ENCODE data around the gene CSK.
A peak's percentile ranks its signal among the peaks of the same experiment; 100 is the strongest.
"Not testable (repeated sequence)": the region's sequence is repeated elsewhere in the genome, so short reads cannot be mapped to it uniquely, and the experiment has no call there.

CSK gene

DNA sequence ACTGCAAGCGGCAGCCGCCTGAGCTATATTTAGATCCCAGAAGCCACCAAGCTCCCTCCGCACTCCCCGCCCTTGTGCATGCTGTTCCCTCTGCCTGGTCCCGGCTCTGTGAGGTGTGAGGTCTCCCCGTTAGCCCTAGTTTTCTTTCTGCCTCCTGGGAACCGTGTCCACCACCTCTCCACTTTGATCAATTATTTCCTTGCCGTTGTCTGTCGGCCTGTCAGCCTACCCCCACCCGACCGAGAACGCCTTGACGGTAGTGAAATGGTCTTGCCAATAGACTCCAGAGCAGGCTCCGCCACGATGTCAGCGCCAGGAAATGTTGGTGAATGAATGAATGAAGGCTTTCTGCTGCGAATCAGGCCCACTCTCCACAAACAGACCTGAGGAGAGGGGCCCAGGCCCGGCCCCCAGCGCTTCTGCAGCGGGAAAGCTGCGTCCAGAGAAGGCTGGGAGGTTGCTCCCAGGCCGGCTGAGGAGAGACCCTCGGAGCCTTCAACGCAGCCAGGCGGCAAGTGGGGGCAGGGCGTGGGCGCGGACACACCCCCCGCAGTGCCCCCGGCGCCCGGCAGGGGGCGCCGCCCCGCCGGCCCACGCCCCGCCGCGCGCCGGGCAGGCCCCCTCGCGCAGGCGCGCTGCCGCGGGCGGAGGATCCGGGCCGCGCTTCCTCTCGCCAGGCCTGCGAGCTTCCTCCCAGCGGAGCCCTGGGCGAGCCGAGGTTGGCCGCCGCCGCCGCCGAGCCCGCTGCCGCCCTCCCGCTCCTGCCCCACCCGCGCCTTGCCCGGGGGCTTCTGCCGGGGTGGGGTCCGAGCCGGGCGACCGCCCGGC, at the start of gene CSK:
Gene CSK (plus strand): TSS at position 650 of the 828 bp plus-strand sequence. CDS start 16,218 bp downstream, outside the sequence.
- DNase-seq (ENCODE audit: low read depth in 3 of 3) = peak in 2 of 3 donors; percentile 52 to 59

DNA sequence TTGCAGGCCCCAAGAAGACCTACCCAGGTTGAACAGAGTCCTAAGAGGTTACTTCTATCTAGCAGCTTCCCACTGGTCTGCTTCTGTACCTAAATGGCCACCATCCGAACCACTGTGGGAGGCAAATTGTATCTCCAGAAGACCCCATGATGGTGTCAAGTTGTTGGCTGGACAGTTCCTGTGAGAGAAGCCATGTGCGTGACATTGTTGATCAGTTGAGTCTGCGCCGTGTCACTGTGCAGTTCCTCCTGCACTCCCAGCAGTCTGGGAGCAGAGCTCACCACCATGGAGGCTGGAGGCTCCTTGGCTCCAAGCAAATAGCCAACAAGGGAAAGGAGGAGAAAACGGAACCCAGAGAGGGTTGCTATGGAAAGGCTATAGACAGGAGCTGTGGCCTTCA, 49.0 kb upstream of the CSK start:
- DNase-seq (ENCODE audit: low read depth in 3 of 3) = no peak

DNA sequence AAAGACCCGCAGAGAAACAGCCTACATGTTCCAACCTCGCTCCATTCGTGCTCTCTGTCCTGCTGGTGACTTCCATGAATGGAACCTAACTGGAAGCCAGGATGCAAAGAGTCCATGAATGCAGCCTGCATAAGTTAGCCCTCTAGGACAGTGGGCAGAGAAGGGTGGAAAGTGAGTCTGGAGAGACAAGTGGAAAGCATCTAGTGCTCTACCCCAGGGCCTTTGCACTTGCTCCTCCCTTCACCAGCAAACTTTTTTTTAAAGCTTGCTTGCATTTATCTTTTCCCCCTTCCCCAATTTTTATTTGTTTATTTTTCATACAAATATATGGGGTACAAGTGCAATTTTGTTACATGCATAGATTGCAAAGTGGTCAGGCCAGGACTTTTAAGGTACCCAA, 48.6 kb upstream of the CSK start:
- DNase-seq (ENCODE audit: low read depth in 3 of 3) = no peak

DNA sequence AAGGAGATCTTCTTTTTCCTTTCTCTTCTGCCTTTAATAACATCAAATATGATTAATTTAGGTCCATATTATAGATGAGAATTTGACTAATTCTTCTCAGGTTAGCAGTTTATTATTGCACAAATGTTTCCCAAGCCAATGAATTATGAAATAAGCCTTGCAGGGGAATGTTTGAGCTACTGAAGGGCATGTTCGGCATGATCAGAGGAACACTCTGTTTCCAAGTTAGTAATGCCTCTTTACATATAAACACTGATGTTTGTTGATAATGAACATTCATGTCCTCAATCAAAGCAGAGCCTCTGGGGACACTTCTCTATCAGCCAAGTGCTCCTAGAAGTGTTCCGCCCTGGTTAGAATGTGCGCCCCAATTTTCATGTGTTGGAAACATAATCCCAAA, 46.6 kb upstream of the CSK start:
- no peak for DNase-seq (ENCODE audit: low read depth in 3 of 3)

DNA sequence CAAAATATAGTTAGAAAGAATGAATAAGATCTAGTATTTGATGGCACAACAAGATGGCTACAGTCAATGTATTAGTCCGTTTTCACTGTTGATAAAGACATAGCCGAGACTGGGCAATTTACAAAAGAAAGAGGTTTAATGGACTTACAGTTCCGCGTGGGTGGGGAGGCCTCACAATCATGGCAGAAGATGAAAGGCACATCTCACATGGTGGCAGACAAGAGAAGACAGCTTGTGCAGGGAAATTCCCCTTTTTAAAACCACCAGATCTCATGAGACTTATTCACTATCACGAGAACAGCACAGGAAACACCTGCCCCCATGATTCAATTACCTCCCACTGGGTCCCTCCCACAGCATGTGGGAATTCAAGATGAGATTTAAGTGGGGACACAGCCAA, 43.6 kb upstream of the CSK start:
- DNase-seq (ENCODE audit: low read depth in 3 of 3) = not testable (repeated sequence)

DNA sequence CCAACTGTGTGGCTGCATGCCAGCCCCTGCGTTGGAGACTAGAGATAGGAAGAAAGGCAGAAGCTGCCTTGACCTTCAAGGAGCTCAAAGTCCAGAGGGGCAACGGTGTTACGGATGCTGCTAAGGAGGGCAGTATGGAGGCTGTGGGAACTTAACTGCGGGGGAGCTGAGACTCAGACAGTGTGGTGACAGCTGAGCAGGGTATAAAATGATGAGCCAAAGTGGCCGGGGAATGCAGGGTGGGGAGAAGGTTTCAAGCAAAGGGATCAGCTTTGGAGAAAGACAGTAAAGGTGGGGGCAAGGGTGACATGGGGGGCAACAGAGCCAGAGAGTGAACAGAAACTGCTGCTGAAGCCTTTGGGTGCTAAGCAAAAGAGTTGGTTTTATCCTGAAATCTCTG, 39.5 kb upstream of the CSK start:
- DNase-seq (ENCODE audit: low read depth in 3 of 3) = no peak

DNA sequence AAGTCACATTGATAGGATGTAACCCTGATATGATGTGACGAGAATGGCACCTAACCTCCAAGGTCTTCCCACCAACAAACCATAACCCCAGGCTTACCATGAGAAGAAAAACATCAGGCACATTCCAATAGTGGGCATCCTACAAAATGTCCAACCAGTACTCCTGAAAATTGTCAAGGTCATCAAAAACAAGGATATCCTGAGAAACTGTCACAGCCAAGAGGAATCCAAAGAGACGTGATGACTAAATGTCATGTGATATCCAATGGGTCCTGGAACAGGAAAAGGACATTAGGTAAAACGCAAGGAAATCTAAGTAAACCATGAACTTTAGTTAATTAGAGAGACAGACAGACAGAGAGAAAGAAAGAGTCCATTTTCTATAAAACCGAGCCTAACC, 35.5 kb upstream of the CSK start:
- no peak for DNase-seq (ENCODE audit: low read depth in 3 of 3)

DNA sequence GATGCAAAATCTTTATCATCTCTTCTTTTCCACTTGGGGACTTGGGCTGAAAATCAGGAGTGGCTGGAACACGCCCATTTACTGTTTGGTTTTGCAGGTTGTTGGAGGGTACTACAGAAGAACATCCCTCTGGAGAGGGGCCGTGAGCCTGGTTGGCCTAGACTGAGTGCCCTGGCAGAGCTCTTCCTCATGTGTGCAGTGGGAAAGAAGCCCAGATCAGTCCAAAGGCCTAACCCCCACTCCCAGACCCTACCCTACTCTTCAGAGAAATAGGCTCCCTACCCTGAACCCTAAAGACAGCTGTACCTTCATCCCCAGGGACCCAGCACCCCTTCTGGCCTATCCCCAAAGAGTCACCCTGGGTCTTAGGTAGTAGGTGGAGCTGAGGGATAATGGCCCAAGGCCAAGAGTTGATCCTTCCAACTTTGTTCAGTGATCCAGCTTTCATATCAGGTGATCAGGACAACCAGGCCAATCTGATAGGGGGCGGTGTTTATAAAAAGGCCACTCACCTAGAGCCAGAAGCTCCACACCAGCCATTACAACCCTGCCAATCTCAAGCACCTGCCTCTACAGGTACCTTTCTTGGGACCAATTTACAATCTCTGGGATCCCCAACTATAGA, 33.4 kb upstream of the CSK start, which contains the start of gene CYP1A2:
Gene CYP1A2 (plus strand): TSS at position 524 of the 625 bp plus-strand sequence. CDS start 894 bp downstream, outside the sequence.
- DNase-seq (ENCODE audit: low read depth in 3 of 3) = no peak

DNA sequence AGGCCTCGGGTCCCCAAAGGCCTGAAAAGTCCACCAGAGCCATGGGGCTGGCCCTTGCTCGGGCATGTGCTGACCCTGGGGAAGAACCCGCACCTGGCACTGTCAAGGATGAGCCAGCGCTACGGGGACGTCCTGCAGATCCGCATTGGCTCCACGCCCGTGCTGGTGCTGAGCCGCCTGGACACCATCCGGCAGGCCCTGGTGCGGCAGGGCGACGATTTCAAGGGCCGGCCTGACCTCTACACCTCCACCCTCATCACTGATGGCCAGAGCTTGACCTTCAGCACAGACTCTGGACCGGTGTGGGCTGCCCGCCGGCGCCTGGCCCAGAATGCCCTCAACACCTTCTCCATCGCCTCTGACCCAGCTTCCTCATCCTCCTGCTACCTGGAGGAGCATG, 32.0 kb upstream of the CSK start:
- DNase-seq (ENCODE audit: low read depth in 3 of 3) = no peak

DNA sequence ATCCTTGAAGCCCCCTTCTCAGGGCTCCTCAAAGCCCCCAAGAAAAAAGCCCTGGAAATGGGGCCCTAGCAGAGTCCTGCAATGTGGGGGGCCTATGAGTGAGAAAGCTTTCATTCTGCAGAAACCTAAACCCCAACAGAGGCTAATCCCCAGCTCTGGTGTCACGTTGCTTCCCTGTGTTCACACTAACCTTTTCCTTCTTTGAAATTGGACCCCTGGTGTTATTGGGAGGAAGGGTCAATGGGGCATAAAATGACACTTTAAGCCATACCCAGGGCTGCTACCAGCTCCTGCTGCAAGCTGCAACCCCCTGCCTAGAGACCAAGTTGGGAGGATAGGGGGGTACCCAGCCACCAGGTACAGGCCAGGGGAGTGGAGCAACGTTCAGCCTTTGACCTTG, 31.1 kb upstream of the CSK start:
- DNase-seq (ENCODE audit: low read depth in 3 of 3) = no peak

DNA sequence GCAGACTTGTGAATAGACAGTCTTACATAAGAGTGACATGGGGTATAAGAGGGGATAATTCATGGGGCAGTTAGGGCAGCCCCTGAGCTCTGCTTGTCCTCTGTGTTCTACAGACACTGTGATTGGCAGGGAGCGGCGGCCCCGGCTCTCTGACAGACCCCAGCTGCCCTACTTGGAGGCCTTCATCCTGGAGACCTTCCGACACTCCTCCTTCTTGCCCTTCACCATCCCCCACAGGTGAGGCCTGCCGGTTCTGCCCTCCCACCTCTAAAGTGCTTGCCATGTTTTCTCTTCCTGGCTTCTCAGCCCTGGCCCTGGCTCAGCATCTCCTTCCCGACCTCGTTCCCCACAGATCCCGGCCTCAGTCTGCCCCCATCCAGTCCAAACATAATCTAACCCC, 29.9 kb upstream of the CSK start:
- no peak for DNase-seq (ENCODE audit: low read depth in 3 of 3)

DNA sequence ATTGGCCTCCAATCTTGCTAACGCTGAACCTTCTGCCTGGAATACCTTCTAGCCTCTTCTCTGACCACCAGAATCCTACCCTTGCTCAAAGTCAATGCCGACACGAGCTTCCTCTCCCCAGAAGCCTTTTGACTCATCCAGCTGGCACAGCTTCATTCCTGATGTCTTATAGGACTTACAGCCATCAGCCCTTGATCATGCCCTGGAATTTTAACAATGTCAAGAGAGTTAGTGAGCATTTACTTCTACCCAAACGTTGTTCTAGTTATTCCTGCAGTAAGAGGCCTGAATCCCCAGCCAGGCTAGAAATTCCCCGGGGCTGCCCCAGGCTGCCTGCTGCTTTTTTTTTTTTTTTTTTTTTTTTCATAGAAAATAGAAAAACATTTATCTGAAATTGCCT, 29.3 kb upstream of the CSK start:
- DNase-seq (ENCODE audit: low read depth in 3 of 3) = no peak

DNA sequence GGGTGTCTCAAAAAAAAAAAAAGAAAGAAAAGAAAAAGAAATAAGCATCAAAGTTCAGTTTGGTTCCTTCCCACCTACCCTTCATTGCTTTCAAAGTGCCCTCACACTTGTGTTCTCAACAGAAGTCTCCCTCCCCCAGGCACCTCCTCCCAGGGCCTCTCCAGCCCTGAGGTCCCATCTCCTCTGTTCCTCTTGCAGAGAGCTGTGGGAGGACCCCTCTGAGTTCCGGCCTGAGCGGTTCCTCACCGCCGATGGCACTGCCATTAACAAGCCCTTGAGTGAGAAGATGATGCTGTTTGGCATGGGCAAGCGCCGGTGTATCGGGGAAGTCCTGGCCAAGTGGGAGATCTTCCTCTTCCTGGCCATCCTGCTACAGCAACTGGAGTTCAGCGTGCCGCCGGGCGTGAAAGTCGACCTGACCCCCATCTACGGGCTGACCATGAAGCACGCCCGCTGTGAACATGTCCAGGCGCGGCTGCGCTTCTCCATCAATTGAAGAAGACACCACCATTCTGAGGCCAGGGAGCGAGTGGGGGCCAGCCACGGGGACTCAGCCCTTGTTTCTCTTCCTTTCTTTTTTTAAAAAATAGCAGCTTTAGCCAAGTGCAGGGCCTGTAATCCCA, 27.2 kb upstream of the CSK start:
- no peak for DNase-seq (ENCODE audit: low read depth in 3 of 3)

DNA sequence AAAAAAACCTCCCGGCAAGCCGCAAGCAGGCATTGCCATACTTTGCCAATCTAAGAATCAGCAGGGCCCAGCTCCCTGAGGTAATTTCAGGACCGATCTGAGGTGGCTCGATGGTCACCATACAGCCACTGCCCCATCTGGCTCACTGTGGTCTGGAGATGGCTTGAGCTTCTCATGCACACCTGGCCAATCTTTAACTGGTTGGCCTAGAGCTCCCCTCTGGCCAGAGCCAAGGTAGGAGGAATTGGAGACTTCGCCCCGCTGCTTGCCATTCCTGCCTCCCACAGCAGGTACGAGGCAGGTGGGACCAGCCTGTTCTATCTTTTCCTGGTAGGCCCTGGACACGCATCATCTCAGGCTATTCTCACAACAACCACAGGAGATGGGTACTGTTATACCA, 23.1 kb upstream of the CSK start:
- no peak for DNase-seq (ENCODE audit: low read depth in 3 of 3)

DNA sequence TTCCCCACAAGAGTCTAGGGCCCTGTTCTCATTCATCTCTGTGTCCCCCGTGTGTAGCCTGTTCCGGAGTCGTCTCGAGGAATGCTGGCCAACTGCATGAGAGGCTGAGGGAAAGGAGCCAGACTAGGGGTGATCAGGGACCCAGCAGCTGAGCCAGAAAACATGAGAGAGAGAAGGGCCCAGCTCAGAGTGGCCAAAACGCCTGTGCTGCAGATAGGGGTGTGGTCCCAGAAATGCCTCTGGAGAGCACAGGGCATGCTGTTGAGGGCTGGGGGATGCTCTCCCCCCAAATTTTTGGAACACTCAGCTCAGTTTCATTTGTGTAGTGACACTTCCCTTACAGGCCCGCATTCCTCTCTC, 19.1 kb upstream of the CSK start:
- DNase-seq (ENCODE audit: low read depth in 3 of 3) = no peak

DNA sequence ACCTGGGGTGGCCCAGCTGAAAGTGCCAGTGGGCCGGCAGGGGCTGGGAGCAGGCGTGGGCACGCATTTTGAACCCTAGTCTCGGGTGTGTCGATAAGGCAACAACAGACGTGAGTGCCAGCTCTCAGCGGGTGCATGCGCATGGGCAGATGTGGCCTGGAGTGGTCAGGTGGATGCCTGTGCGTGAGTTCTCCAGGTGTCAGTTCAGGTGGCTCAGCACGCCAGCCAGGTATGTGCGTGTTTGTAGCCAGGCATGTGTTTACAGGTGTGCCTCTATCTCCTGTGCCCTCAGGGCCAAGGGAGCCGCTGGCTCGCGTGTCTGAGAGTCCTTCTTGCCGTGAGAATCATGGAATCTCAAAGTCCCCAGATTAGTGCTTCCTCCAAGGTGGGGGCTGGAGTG, 18.5 kb upstream of the CSK start:
- no peak for DNase-seq (ENCODE audit: low read depth in 3 of 3)

DNA sequence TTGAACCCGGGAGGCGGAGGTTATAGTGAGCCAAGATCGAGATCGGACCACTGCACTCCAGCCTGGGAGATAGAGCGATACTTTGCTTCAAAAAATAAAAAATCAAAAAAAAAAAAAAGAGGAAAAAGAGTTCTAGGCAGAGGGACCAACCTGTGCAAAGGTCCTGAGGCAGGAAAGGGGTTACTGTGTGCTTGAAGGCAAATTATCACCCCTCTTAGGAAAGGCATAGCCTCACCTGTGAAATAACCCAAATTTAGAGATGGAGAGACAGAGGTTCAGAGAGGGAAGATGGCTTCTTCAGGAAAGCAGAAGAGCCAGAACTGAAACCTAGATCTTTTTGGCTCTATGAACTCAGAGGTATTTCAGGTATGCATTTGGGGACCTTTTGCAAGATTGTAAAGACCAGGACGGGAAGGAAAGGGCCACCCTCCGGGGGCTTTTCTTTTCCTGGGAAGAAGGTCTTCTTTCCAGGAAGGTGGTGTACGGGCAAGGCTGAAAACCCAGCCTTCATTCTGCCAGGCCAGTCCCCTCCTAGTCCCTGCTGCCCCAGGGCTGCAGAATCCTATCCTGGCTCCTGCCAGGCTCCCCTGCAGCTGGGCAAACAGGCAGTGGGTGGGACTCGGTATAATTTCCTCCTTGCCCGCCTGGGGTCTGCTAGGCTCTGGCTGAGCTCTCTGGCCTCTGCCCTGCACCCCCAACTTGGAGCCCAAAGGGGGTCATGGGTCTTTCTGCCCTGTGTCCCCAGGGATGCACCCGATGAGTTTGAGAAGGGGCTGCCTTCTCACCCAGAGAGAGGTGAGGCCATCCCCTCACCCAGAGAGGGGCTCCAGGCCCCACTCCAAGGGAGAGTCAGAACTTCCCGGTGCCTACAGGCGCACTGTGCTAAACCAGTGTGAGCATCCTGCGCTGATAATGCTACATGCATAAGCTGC, 14.4 kb upstream of the CSK start:
- no peak for DNase-seq (ENCODE audit: low read depth in 3 of 3)

DNA sequence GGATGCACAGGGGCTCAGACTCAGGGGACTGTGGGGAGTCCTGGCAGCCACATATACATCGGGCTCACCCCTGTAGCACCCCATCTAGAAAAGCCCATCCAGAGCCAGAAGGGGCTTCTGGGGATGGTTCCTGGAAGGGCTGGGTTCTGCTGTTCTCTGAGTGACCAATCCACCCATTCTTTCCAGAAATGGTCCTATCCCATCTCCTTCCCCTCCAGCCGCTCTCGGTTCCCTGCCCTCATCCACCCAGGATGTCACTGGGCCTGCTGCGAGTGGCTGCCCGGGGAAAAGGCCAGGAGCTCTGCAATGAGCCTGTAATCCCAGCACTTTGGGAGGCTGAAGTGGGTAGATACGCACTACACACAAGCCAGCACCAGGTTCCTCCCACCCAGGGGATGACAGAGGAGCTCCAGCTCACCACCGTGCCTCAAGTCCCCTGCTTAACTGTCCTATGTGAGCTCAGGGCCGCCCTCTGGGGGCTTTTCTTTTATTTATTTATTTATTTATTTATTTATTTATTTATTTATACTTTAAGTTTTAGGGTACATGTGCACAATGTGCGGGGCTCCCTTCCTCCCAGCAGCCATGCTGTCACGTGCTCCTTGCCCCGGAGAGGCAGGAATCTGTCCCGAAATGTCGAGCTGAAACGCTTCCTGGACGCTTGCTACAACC, 13.6 kb upstream of the CSK start:
- no peak for DNase-seq (ENCODE audit: low read depth in 3 of 3)

DNA sequence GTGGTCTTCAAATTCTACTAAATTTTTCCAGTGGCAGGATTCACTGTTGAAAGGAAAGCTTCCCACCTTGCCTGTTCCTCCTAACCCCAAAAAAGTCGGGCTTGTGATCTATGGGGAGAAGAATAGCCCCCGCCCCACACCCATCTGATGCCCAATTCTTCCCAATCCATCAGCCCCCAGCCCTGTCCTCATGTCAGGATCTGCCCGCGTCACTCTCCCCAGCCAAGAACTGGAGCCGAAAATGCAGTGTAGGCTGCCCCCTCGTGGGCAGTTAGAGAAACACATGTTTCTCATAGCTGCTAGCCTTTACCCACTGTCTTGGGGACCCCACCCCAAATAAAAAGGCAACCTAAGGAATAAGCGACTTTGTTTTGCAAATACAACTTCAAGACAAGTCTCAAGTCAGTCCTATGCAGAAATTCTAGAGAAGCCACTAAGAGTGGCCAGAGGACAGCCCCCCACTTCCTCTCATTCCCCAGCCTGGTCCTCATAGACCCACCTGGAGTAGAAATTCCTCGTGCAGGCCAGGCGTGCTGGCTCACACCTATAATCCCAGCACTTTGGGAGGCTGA, 13.0 kb upstream of the CSK start:
- DNase-seq (ENCODE audit: low read depth in 3 of 3) = no peak

DNA sequence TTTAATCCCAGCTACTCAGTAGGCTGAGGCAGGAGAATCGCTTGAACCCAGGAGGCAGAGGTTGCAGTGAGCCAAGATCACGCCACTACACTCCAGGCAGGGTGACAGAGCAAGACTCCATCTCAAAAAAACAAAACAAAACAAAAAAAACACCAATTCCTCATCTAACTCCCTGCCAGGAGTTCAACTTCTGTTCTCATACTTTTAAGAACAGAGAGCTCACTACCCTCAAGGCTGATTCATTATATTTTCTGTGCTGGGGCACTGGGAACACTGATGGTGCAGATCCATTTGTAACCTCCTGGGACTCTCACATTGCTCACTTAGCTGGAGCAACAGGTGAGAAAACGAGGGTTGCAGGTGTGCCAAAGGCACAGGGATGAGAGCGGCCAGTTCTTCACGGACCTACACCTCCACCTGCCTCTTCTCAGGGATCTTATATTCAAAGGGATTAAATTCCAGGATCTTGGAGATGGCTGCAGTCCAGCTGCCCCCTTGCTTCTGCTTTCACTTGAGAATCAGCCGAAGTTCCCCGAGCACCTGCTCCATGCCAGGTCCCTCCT, 12.3 kb upstream of the CSK start:
- no peak for DNase-seq (ENCODE audit: low read depth in 3 of 3)
